Panc1 (cell line): ENCODE results near the gene SYP. TPM values are rescaled to one million over a fixed set of nuclear protein-coding genes. Genes with fewer than 3 reads are reported as not detected.

Experiments
- ATAC-seq: fragments of 200-7000 bp; cut with Tn5 transposase; 2 replicates; pipeline ENCODE4 v1.9.1; 2020; ENCODE audit warnings: mild to moderate bottlenecking, moderate library complexity
- BruUV-seq: library from RNA; stranded (reverse); fragments of 400-500 nt; replicated peaks from 2 replicates; lab custom pipeline; 2021; lab: Mats Ljungman, UMichigan
- CTCF ChIA-PET: fragments of 300-600 bp; sonication (Branson Sonifier 250); formaldehyde crosslinking; loops from one replicate; lab custom pipeline; 2022; ENCODE audit warnings: antibody characterized with exemption; lab: Charles Lee
- POLR2A ChIA-PET: fragments of 300-600 bp; sonication (Branson Sonifier 250); formaldehyde crosslinking; loops from one replicate; lab custom pipeline; 2022; ENCODE audit warnings: antibody characterized with exemption; lab: Charles Lee
- DNase-seq: peaks from one replicate; pipeline ENCODE4 v3.0.0-alpha.2; 2010; ENCODE audit warnings: low read depth, low spot score
- H3K27ac ChIP-seq: 2 replicates; pipeline ENCODE4 v1.5.1; 2011; ENCODE audit warnings: mild to moderate bottlenecking, low read length, inconsistent platforms
- H3K27me3 ChIP-seq: fragments of 200-500 bp; sonication (Bioruptor generic); 2 replicates; pipeline ENCODE4 v1.6.0; 2014; ENCODE audit warnings: low read length, inconsistent platforms; ENCODE audit not compliant: control insufficient read depth, insufficient read depth
- H3K36me3 ChIP-seq: fragments of 200-500 bp; sonication (Bioruptor generic); 2 replicates; pipeline ENCODE4 v1.5.1; 2014; ENCODE audit warnings: inconsistent platforms, mild to moderate bottlenecking, low read length, moderate library complexity; ENCODE audit not compliant: control insufficient read depth, insufficient read depth
- H3K4me1 ChIP-seq: 2 replicates; pipeline ENCODE4 v1.5.1; 2011; ENCODE audit warnings: inconsistent platforms, mild to moderate bottlenecking, low read length, moderate library complexity; ENCODE audit not compliant: control insufficient read depth, insufficient read depth
- H3K4me3 ChIP-seq, 2 experiments: 2 replicates each; pipeline ENCODE4 v1.5.1; 2011 to 2012; ENCODE audit warnings: low read depth in 2 of 2, low read length in 2 of 2, mild to moderate bottlenecking in 2 of 2, inconsistent platforms in 1 of 2, moderate library complexity in 1 of 2
- H3K9me3 ChIP-seq: fragments of 200-500 bp; sonication (Bioruptor generic); 2 replicates; pipeline ENCODE4 v1.5.1; 2014; ENCODE audit warnings: low read depth, mild to moderate bottlenecking, inconsistent platforms, low read length, moderate library complexity; ENCODE audit not compliant: control insufficient read depth, insufficient read depth
- POLR2AphosphoS5 ChIP-seq: IDR thresholded peaks from 2 replicates; pipeline ENCODE4 v1.6.1; 2012; ENCODE audit warnings: mild to moderate bottlenecking, low read depth, low read length, moderate library complexity
- SIN3A ChIP-seq: IDR thresholded peaks from 2 replicates; pipeline ENCODE4 v1.6.1; 2012; ENCODE audit warnings: low read depth, mild to moderate bottlenecking, low read length, moderate library complexity, borderline replicate concordance; ENCODE audit not compliant: insufficient read depth
- TCF7L2 ChIP-seq: IDR thresholded peaks from 2 replicates; pipeline ENCODE4 v1.6.1; 2011; ENCODE audit warnings: mild to moderate bottlenecking, low read depth, low read length, inconsistent platforms
- in situ Hi-C: cut with HindIII; loops from 2 replicates; pipeline ENCODE4 v1.10.0; 2016; ENCODE audit warnings: low sequenced_read_pairs, low pct_unique_long_range_greater_than_20kb
- intact Hi-C: fragments of 100-400 bp; cut with micrococcal nuclease; formaldehyde crosslinking; loops from one replicate; pipeline ENCODE4 v1.10.0; 2022; ENCODE audit not compliant: unreplicated experiment
- total RNA-seq: library from RNA; stranded (reverse); gene quantifications from one replicate; pipeline ENCODE4 v1.2.1, GENCODE V29; 2021; ENCODE audit not compliant: unreplicated experiment
- TF ChIP-seq, protein P1 (sequence below), 2 experiments: IDR thresholded peaks; 2 replicates each; pipeline ENCODE4 v1.6.1; 2011 to 2012; ENCODE audit warnings: low read depth in 2 of 2, control low read depth in 1 of 2, low read length in 1 of 2, mild to moderate bottlenecking in 1 of 2, moderate library complexity in 1 of 2; ENCODE audit not compliant: insufficient read depth in 1 of 2
- TF ChIP-seq, protein P2 (sequence below): fragments of 450-650 bp; IDR thresholded peaks from 2 replicates; pipeline ENCODE4 v1.5.1; 2017; ENCODE audit warnings: mild to moderate bottlenecking

Gene SYP
- total RNA-seq, 1 experiment from 2014 or later: 12.4 TPM

DNA sequence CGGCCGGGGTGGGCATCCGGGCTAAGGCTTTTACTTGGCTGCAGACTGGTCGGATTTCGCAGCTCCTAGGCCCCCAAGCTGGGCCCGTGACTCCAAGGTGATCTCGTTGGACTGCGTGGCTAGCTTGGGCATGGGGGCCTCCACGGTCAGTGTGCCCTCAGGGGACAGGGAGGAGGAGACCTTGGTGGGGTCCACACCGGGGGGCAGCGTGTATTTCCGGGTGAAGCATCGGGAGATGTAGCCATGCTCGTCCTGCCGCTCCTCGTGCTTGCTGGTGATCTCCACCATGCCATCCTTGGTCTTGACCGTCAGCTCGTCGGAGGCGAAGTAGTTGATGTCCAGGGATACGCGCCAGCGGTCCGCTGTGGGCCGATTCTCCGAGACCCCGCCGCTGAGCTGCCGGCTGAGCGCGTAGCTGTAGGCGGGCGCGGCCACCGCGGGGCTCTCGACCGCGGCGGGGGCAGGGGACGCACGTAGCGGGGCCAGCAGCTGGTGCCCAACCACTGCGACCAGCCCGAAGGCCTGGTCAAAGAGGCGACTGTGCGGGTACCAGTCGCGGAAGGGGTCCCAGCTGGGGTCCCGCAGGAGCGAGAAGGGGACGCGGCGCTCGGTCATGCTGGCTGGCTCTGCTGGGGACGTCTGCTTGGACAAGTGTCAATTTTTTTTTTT, 34.0 kb upstream of the SYP start:
- no peaks in the 10 kb centered on the region for H3K27me3 ChIP-seq
- ATAC-seq (no peak), DNase-seq (no peak)
- TF ChIP-seq, protein P1, sequence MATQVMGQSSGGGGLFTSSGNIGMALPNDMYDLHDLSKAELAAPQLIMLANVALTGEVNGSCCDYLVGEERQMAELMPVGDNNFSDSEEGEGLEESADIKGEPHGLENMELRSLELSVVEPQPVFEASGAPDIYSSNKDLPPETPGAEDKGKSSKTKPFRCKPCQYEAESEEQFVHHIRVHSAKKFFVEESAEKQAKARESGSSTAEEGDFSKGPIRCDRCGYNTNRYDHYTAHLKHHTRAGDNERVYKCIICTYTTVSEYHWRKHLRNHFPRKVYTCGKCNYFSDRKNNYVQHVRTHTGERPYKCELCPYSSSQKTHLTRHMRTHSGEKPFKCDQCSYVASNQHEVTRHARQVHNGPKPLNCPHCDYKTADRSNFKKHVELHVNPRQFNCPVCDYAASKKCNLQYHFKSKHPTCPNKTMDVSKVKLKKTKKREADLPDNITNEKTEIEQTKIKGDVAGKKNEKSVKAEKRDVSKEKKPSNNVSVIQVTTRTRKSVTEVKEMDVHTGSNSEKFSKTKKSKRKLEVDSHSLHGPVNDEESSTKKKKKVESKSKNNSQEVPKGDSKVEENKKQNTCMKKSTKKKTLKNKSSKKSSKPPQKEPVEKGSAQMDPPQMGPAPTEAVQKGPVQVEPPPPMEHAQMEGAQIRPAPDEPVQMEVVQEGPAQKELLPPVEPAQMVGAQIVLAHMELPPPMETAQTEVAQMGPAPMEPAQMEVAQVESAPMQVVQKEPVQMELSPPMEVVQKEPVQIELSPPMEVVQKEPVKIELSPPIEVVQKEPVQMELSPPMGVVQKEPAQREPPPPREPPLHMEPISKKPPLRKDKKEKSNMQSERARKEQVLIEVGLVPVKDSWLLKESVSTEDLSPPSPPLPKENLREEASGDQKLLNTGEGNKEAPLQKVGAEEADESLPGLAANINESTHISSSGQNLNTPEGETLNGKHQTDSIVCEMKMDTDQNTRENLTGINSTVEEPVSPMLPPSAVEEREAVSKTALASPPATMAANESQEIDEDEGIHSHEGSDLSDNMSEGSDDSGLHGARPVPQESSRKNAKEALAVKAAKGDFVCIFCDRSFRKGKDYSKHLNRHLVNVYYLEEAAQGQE (IDR thresholded peaks at IDR 0.05; ENCODE audit: insufficient read depth in 1 of 2, low read depth in 2 of 2, low read length in 1 of 2): no peak
- TF ChIP-seq, protein P2, sequence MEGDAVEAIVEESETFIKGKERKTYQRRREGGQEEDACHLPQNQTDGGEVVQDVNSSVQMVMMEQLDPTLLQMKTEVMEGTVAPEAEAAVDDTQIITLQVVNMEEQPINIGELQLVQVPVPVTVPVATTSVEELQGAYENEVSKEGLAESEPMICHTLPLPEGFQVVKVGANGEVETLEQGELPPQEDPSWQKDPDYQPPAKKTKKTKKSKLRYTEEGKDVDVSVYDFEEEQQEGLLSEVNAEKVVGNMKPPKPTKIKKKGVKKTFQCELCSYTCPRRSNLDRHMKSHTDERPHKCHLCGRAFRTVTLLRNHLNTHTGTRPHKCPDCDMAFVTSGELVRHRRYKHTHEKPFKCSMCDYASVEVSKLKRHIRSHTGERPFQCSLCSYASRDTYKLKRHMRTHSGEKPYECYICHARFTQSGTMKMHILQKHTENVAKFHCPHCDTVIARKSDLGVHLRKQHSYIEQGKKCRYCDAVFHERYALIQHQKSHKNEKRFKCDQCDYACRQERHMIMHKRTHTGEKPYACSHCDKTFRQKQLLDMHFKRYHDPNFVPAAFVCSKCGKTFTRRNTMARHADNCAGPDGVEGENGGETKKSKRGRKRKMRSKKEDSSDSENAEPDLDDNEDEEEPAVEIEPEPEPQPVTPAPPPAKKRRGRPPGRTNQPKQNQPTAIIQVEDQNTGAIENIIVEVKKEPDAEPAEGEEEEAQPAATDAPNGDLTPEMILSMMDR: no peak
- TF ChIP-seq SIN3A: no peak
- no peak for TF ChIP-seq TCF7L2
- TF ChIP-seq POLR2AphosphoS5: no peak
- POLR2A ChIA-PET: no interaction called here
- H3K4me1 ChIP-seq: no peaks in the 10 kb centered on the region
- no peak overlapping the region for H3K4me3 ChIP-seq
- in situ Hi-C loops: no loop called here
- no peaks in the 10 kb centered on the region for H3K36me3 ChIP-seq
- intact Hi-C loops: no loop called here
- BruUV-seq: no TSS peak
- no peak overlapping the region for H3K27ac ChIP-seq
- H3K9me3 ChIP-seq: no peaks in the 10 kb centered on the region
- CTCF ChIA-PET: no interaction called here

DNA sequence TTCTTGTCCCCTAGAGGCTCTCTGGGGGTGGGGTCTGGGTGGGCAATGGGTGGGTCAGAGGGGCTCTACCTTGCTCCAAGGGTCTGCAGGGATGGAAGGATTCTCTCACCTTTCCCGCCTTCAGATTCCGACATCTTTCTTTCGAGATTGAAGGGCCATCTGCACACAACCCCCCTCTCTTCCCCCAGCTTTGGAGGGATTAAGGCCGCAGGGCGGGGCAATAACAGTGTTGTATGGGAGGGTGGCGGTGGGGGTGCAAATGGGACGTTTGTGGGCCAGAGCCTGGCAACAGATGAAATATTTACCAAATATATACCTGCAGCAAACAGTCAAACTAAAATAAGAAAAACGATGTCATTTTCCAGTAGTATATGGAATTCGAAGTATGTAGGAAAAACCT, 33.2 kb upstream of the SYP start, which contains the start of gene CACNA1F:
Gene CACNA1F, minus strand, starts transcription at position 165 of the 400 bp plus-strand sequence. Its CDS starts 31 bp downstream, at position 134.
- in situ Hi-C loops: no loop called here

More for the DNA sequence above, 33.2 kb upstream of the SYP start, which contains the start of gene CACNA1F:
- intact Hi-C loops: no loop called here
- TF ChIP-seq, protein P1 (IDR thresholded peaks at IDR 0.05; ENCODE audit: insufficient read depth in 1 of 2, low read depth in 2 of 2, low read length in 1 of 2): no peak
- no peak for TF ChIP-seq TCF7L2
- TF ChIP-seq POLR2AphosphoS5: no peak
- TF ChIP-seq, protein P2: no peak
- no peak for TF ChIP-seq SIN3A
- Histone ChIP-seq H3K27ac (no peak within 1 kb of the TSS), H3K36me3 (no peaks in the 10 kb centered on the region), H3K4me3 (no peak within 1 kb of the TSS), H3K27me3 (no peaks in the 10 kb centered on the region), H3K9me3 (no peaks in the 10 kb centered on the region), H3K4me1 (no peaks in the 10 kb centered on the region)
- ChIA-PET POLR2A (no interaction called here), CTCF (no interaction called here)
- no TSS peak for BruUV-seq
- DNase-seq: no peak
- ATAC-seq: no peak
